ENCODE data around the gene ZNF787.

DNA sequence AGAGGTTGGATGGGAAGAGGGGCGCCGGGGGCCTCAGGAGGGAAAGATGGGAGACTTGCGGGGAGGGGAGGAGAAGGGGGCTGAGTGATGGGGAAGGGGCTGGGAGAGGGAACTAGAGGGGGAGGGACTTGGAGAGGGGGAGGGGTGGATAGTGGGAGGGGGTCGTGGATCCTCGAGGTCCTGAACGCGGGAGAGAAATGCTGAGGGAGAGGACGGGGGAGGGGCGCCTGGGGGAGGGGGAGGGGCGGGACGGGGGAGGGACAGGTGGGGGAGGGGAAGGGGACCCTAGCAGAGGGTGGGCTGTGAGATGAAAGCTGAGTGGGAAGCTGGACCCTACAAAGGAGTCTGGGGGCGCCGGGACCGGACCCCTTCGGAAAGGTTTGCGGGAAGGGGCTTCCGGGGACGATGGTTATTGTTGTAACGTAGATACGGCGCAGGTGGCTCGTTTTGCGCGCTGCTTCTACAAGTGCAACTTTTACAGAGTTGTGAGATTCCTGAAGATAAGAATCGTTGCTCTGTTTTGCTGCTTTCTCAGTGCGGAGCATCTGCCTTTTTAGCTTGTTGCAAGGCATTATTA is 20.4 kb upstream of the ZNF787 start:
- TF ChIP-seq TCF7L2 (IDR thresholded peaks at IDR 0.05; ENCODE audit: low read depth, low read length): no peak
- TF ChIP-seq, protein P1, sequence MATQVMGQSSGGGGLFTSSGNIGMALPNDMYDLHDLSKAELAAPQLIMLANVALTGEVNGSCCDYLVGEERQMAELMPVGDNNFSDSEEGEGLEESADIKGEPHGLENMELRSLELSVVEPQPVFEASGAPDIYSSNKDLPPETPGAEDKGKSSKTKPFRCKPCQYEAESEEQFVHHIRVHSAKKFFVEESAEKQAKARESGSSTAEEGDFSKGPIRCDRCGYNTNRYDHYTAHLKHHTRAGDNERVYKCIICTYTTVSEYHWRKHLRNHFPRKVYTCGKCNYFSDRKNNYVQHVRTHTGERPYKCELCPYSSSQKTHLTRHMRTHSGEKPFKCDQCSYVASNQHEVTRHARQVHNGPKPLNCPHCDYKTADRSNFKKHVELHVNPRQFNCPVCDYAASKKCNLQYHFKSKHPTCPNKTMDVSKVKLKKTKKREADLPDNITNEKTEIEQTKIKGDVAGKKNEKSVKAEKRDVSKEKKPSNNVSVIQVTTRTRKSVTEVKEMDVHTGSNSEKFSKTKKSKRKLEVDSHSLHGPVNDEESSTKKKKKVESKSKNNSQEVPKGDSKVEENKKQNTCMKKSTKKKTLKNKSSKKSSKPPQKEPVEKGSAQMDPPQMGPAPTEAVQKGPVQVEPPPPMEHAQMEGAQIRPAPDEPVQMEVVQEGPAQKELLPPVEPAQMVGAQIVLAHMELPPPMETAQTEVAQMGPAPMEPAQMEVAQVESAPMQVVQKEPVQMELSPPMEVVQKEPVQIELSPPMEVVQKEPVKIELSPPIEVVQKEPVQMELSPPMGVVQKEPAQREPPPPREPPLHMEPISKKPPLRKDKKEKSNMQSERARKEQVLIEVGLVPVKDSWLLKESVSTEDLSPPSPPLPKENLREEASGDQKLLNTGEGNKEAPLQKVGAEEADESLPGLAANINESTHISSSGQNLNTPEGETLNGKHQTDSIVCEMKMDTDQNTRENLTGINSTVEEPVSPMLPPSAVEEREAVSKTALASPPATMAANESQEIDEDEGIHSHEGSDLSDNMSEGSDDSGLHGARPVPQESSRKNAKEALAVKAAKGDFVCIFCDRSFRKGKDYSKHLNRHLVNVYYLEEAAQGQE (IDR thresholded peaks at IDR 0.05; ENCODE audit: insufficient read depth in 1 of 2, low read depth in 2 of 2, low read length in 1 of 2): no peak

Measured in Panc1 (cell line).